Hepatocyte (in vitro differentiated cells): ENCODE measurements around the gene SKIL. TPM values are rescaled to one million over a fixed set of nuclear protein-coding genes. Genes with fewer than 3 reads are reported as not detected.

Experiments
- DNase-seq: peaks from one replicate; pipeline ENCODE4 v3.0.0-alpha.2; 2016; ENCODE audit warnings: low spot score
- H2AFZ ChIP-seq: fragments of 200-600 bp; sonication (generic); 2 replicates; pipeline ENCODE4 v1.6.0; 2016; ENCODE audit warnings: antibody characterized with exemption, mild to moderate bottlenecking
- H3K27ac ChIP-seq: fragments of 200-600 bp; sonication (generic); 2 replicates; pipeline ENCODE4 v1.5.1; 2016; ENCODE audit warnings: mild to moderate bottlenecking
- H3K27me3 ChIP-seq: fragments of 200-600 bp; sonication (generic); 2 replicates; pipeline ENCODE4 v1.6.1; 2016
- H3K36me3 ChIP-seq: fragments of 200-600 bp; sonication (generic); replicated peaks from 2 replicates; pipeline ENCODE4 v1.5.1; 2016; ENCODE audit warnings: low read depth; ENCODE audit not compliant: insufficient read depth
- H3K4me1 ChIP-seq: fragments of 200-600 bp; sonication (generic); 2 replicates; pipeline ENCODE4 v1.5.1; 2016; ENCODE audit warnings: mild to moderate bottlenecking, moderate library complexity; ENCODE audit not compliant: insufficient read depth
- H3K4me2 ChIP-seq: fragments of 200-600 bp; sonication (generic); 2 replicates; pipeline ENCODE4 v1.6.0; 2016
- H3K4me3 ChIP-seq: fragments of 200-600 bp; sonication (generic); 2 replicates; pipeline ENCODE4 v1.5.1; 2016; ENCODE audit warnings: mild to moderate bottlenecking
- H3K79me2 ChIP-seq: fragments of 200-600 bp; sonication (generic); 2 replicates; pipeline ENCODE4 v1.6.0; 2017; ENCODE audit warnings: mild to moderate bottlenecking
- H3K9me2 ChIP-seq: fragments of 200-600 bp; sonication (generic); replicated peaks from 2 replicates; pipeline ENCODE4 v1.6.0; 2017; ENCODE audit warnings: mild to moderate bottlenecking; ENCODE audit not compliant: insufficient read depth
- H3K9me3 ChIP-seq: fragments of 200-600 bp; sonication (generic); 2 replicates; pipeline ENCODE4 v1.5.1; 2016; ENCODE audit warnings: low read depth, mild to moderate bottlenecking
- H4K20me1 ChIP-seq: fragments of 200-600 bp; sonication (generic); 2 replicates; pipeline ENCODE4 v1.6.0; 2016; ENCODE audit warnings: mild to moderate bottlenecking; ENCODE audit not compliant: insufficient read depth, poor library complexity, severe bottlenecking
- EZH2 ChIP-seq: fragments of 200-600 bp; sonication (generic); IDR thresholded peaks from 2 replicates; pipeline ENCODE4 v1.6.1; 2016; ENCODE audit warnings: antibody characterized with exemption, mild to moderate bottlenecking, borderline replicate concordance
- EZH2phosphoT487 ChIP-seq: fragments of 200-600 bp; sonication (generic); IDR thresholded peaks from one replicate; pipeline ENCODE4 v1.6.1; 2018; ENCODE audit warnings: antibody characterized with exemption, mild to moderate bottlenecking, low read depth, moderate library complexity; ENCODE audit not compliant: unreplicated experiment, severe bottlenecking
- WGBS: methylation state at CpG from one replicate; pipeline ENCODE4 v1.1.6; 2016; ENCODE audit warnings: low lambda C conversion rate; ENCODE audit errors: missing lambda C conversion rate; 5-methylcytosine and 5-hydroxymethylcytosine counted together
- polyA plus RNA-seq: library from polyadenylated mRNA; unstranded; fragments of >200 nt; fragmentation: Nextera tagmentation; extraction: Ambion mirVana; gene quantifications from 2 replicates; pipeline ENCODE4 v1.2.1, GENCODE V29; 2016
- total RNA-seq: library from RNA; depleted of rRNA; stranded (reverse); fragments of >200 nt; gene quantifications from 2 replicates; pipeline ENCODE4 v1.2.3, GENCODE V29; 2014
- TF ChIP-seq, protein P1 (sequence below): fragments of 200-600 bp; sonication (generic); IDR thresholded peaks from 2 replicates; pipeline ENCODE4 v1.5.1; 2016; ENCODE audit warnings: antibody characterized with exemption, mild to moderate bottlenecking; ENCODE audit not compliant: poor library complexity

Gene SKIL
- total and polyA plus RNA-seq, 2 experiments from 2014 or later = 28.9 to 87.5 TPM

DNA sequence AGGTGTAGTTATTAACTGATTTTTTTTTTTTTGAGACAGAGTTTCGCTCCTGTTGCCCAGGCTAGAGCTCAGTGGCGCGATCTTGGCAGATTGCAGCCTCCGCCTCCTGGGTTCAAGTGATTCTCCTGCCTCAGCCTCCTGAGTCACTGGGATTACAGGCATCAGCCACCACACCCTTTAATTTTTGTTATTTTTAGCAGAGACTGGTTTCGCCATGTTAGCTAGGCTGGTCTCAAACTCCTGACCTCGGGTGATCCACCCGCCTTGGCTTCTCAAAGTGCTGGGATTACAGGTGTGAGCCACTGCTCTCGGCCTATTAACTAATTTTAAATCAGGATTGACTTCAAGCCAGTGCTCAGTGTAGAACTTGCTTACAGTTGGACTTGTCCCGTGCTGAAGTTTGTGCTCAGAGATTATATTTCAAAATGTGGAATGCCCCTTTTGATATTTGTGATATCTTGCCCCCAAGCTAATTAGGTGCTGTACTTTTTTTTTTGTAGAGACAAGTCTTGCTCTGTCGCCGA lies 6.0 kb downstream of the SKIL start:
- no peak overlapping the region for H2AFZ ChIP-seq
- no peaks in the 10 kb centered on the region for H3K9me3 ChIP-seq
- TF ChIP-seq, protein P1, sequence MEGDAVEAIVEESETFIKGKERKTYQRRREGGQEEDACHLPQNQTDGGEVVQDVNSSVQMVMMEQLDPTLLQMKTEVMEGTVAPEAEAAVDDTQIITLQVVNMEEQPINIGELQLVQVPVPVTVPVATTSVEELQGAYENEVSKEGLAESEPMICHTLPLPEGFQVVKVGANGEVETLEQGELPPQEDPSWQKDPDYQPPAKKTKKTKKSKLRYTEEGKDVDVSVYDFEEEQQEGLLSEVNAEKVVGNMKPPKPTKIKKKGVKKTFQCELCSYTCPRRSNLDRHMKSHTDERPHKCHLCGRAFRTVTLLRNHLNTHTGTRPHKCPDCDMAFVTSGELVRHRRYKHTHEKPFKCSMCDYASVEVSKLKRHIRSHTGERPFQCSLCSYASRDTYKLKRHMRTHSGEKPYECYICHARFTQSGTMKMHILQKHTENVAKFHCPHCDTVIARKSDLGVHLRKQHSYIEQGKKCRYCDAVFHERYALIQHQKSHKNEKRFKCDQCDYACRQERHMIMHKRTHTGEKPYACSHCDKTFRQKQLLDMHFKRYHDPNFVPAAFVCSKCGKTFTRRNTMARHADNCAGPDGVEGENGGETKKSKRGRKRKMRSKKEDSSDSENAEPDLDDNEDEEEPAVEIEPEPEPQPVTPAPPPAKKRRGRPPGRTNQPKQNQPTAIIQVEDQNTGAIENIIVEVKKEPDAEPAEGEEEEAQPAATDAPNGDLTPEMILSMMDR = no peak
- TF ChIP-seq EZH2phosphoT487 (no peak), EZH2 (no peak)
- peaks cover 54% of the 10 kb centered on the region for H4K20me1 ChIP-seq
- H3K79me2 ChIP-seq = peaks cover 99% of the 10 kb centered on the region
- no peaks in the 10 kb centered on the region for H3K9me2 ChIP-seq
- H3K27ac ChIP-seq = no peak overlapping the region
- WGBS = 93% methylated on average over 11 of the region's 11 CpGs
- no peak for DNase-seq
- no peaks in the 10 kb centered on the region for H3K36me3 ChIP-seq
- peaks cover 17% of the 10 kb centered on the region for H3K4me1 ChIP-seq
- H3K4me2 ChIP-seq = peak overlapping the region; percentile 77
- no peaks in the 10 kb centered on the region for H3K27me3 ChIP-seq
- no peak overlapping the region for H3K4me3 ChIP-seq

- Histone ChIP-seq H3K27ac (no peak overlapping the region), H3K9me3 (no peaks in the 10 kb centered on the region), H3K4me1 (peaks cover 17% of the 10 kb centered on the region), H3K36me3 (no peaks in the 10 kb centered on the region), H3K4me2 (peak overlapping the region; percentile 15), H2AFZ (no peak overlapping the region), H3K4me3 (no peak overlapping the region), H3K27me3 (no peaks in the 10 kb centered on the region), H4K20me1 (peaks cover 55% of the 10 kb centered on the region), H3K79me2 (peaks cover 98% of the 10 kb centered on the region), H3K9me2 (no peaks in the 10 kb centered on the region)
- DNase-seq = no peak
- TF ChIP-seq, protein P1 = no peak
- TF ChIP-seq EZH2phosphoT487 (no peak), EZH2 (no peak)
- 90% methylated on average over 4 of the region's 4 CpGs for WGBS
These were observed 7.5 kb downstream of the SKIL start for GRCh38 chr3:170364965-170365364.

GRCh38 chr3:170367797-170368196 lies 10.3 kb downstream of the SKIL start:
- Histone ChIP-seq H3K9me3 (no peaks in the 10 kb centered on the region), H3K27me3 (no peaks in the 10 kb centered on the region), H2AFZ (no peak overlapping the region), H3K9me2 (no peaks in the 10 kb centered on the region), H3K79me2 (peaks cover 98% of the 10 kb centered on the region), H3K27ac (no peak overlapping the region), H3K4me2 (no peak overlapping the region), H3K4me3 (no peak overlapping the region), H4K20me1 (peaks cover 55% of the 10 kb centered on the region), H3K4me1 (no peaks in the 10 kb centered on the region), H3K36me3 (no peaks in the 10 kb centered on the region)
- TF ChIP-seq EZH2 = no peak
- TF ChIP-seq, protein P1 = no peak
- no peak for TF ChIP-seq EZH2phosphoT487
- 97% methylated on average over 4 of the region's 4 CpGs for WGBS
- no peak for DNase-seq

DNA sequence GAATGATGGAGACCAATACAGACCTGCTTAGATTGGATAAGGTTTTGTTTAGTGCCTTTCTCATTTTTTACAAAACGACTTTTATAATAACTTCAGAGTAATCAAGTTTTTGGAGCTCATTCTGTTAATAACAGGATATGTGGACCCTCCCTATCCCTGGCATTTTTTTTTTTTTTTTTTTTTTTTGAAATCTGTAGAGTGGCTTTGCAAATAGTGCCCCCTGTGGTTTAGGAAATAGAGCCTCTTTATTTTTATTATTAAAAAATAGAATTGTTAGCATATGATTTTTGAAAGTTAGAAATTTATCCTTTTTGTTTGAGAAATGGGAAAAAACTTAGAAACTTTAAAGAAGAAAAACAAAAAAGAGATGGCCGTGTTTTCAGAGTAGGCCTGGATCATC lies 11.4 kb downstream of the SKIL start:
- H3K9me2 ChIP-seq = no peaks in the 10 kb centered on the region
- peaks cover 98% of the 10 kb centered on the region for H3K79me2 ChIP-seq
- no peaks in the 10 kb centered on the region for H3K4me1 ChIP-seq
- H3K27ac ChIP-seq = no peak overlapping the region
- H3K27me3 ChIP-seq = no peaks in the 10 kb centered on the region
- peaks cover 54% of the 10 kb centered on the region for H4K20me1 ChIP-seq
- no peak overlapping the region for H3K4me2 ChIP-seq
- TF ChIP-seq EZH2 = no peak
- TF ChIP-seq, protein P1 = peak; percentile 23
- no peak for TF ChIP-seq EZH2phosphoT487
- DNase-seq = no peak
- 89% methylated on average over 2 of the region's 2 CpGs for WGBS
- H3K4me3 ChIP-seq = no peak overlapping the region
- H2AFZ ChIP-seq = no peak overlapping the region
- H3K9me3 ChIP-seq = no peaks in the 10 kb centered on the region
- no peaks in the 10 kb centered on the region for H3K36me3 ChIP-seq
